ENCODE data around the gene THRAP3. TPM values are rescaled to one million over a fixed set of nuclear protein-coding genes. Genes with fewer than 3 reads are reported as not detected.

The THRAP3 gene
- total RNA-seq, 4 donors from 2014 or later, result 77.2 to 99.5 (median 86.2) TPM

- ATAC-seq (ENCODE audit: low FRiP score) (no peak), DNase-seq (ENCODE audit: low spot score) (no peak)
- no peak for TF ChIP-seq CTCF (IDR thresholded peaks at IDR 0.05)
Observed at GRCh38 chr1:36307601-36308330, 83.5 kb downstream of the THRAP3 start.

GRCh38 chr1:36309397-36309796 lies 85.2 kb downstream of the THRAP3 start:
- no peak for ATAC-seq (ENCODE audit: low FRiP score)
- TF ChIP-seq CTCF (IDR thresholded peaks at IDR 0.05), result no peak
- DNase-seq (ENCODE audit: low spot score), result no peak

- no peak for ATAC-seq (ENCODE audit: low FRiP score)
- DNase-seq (ENCODE audit: low spot score), result no peak
Observed at GRCh38 chr1:36320291-36320761, 96.1 kb downstream of the THRAP3 start.

GRCh38 chr1:36320767-36321118 lies 96.5 kb downstream of the THRAP3 start:
- ATAC-seq (ENCODE audit: low FRiP score) (no peak), DNase-seq (ENCODE audit: low spot score) (no peak)
- no peak for TF ChIP-seq CTCF (IDR thresholded peaks at IDR 0.05)

More at GRCh38 chr1:36320291-36320761, 96.1 kb downstream of the THRAP3 start:
- no peak for TF ChIP-seq CTCF (IDR thresholded peaks at IDR 0.05)

- DNase-seq (ENCODE audit: low spot score), result no peak
- TF ChIP-seq CTCF (IDR thresholded peaks at IDR 0.05), result no peak
- ATAC-seq (ENCODE audit: low FRiP score), result peak; percentile 21
Observed at GRCh38 chr1:36321119-36321951, 97.1 kb downstream of the THRAP3 start.

GRCh38 chr1:36322041-36322785 lies 98.0 kb downstream of the THRAP3 start:
- DNase-seq (ENCODE audit: low spot score) (no peak), ATAC-seq (ENCODE audit: low FRiP score) (no peak)
- TF ChIP-seq CTCF (IDR thresholded peaks at IDR 0.05), result no peak
